Naive thymus-derived CD4-positive, alpha-beta T cell (primary cell): ENCODE results near the gene RARG. TPM values are rescaled to one million over a fixed set of nuclear protein-coding genes. Genes with fewer than 3 reads are reported as not detected.
A peak's percentile ranks its signal among the peaks of the same experiment; 100 is the strongest.

Experiments used
- ATAC-seq: fragments of 150-1000 bp; cut with Tn5 transposase; 2 replicates; pipeline ENCODE4 v1.10.0; 2021; ENCODE audit warnings: mild to moderate bottlenecking, moderate library complexity
- CTCF ChIA-PET: fragments of 350-600 bp; sonication (Branson Sonifier 250); formaldehyde crosslinking; loops from one replicate; lab custom pipeline; 2021; ENCODE audit warnings: antibody characterized with exemption; lab: Charles Lee
- POLR2A ChIA-PET: fragments of 350-600 bp; sonication (Branson Sonifier 250); formaldehyde crosslinking; loops from one replicate; lab custom pipeline; 2021; ENCODE audit warnings: antibody characterized with exemption, inconsistent platforms; lab: Charles Lee
- DNase-seq, 9 donors: peaks; one replicate each; pipeline versions ENCODE4 v3.0.0 to v3.0.0-alpha.2; 2020 to 2022; ENCODE audit warnings: mixed read lengths in 1 of 9
- H3K27ac ChIP-seq: one replicate; pipeline ENCODE4 v1.7.0; 2013; ENCODE audit warnings: mild to moderate bottlenecking, low read depth, low read length, moderate library complexity
- H3K27me3 ChIP-seq, 2 donors: one replicate each; pipeline ENCODE4 v1.7.0; 2013; ENCODE audit warnings: low read length in 2 of 2, mild to moderate bottlenecking in 2 of 2, moderate library complexity in 2 of 2; ENCODE audit not compliant: control insufficient read depth in 2 of 2, insufficient read depth in 2 of 2
- H3K36me3 ChIP-seq, 3 experiments: 1 replicate in 2 of 3; 2 replicates in 1 of 3; pipeline ENCODE4 v1.7.0; 2013; ENCODE audit warnings: low read length in 3 of 3, mild to moderate bottlenecking in 3 of 3, moderate library complexity in 1 of 3; ENCODE audit not compliant: insufficient read depth in 3 of 3, control insufficient read depth in 2 of 3
- H3K4me1 ChIP-seq, 2 donors: one replicate each; pipeline ENCODE4 v1.7.0; 2013; ENCODE audit warnings: low read length in 2 of 2, mild to moderate bottlenecking in 2 of 2, moderate library complexity in 1 of 2; ENCODE audit not compliant: control insufficient read depth in 2 of 2, insufficient read depth in 2 of 2
- H3K4me3 ChIP-seq: 2 replicates; pipeline ENCODE4 v1.7.0; 2013; ENCODE audit warnings: mild to moderate bottlenecking, low read length
- H3K9me3 ChIP-seq, 3 experiments: 1 replicate in 2 of 3; 2 replicates in 1 of 3; pipeline ENCODE4 v1.7.0; 2013; ENCODE audit warnings: low read length in 3 of 3; ENCODE audit not compliant: control insufficient read depth in 2 of 3
- H3K27ac Mint-ChIP-seq, 9 donors: one replicate each; pipeline ENCODE4 v1.8.0; 2020 to 2022; ENCODE audit warnings: mixed read lengths in 9 of 9, mild to moderate bottlenecking in 8 of 9, moderate library complexity in 5 of 9, inconsistent platforms in 2 of 9
- H3K27me3 Mint-ChIP-seq, 5 donors: one replicate each; pipeline ENCODE4 v1.8.0; 2021 to 2022; ENCODE audit warnings: mixed read lengths in 5 of 5, mild to moderate bottlenecking in 1 of 5
- H3K36me3 Mint-ChIP-seq, 5 donors: one replicate each; pipeline ENCODE4 v1.8.0; 2020 to 2022; ENCODE audit warnings: mixed read lengths in 5 of 5, mild to moderate bottlenecking in 3 of 5, inconsistent platforms in 1 of 5
- H3K4me1 Mint-ChIP-seq, 7 donors: one replicate each; pipeline ENCODE4 v1.8.0; 2020 to 2022; ENCODE audit warnings: mixed read lengths in 7 of 7, mild to moderate bottlenecking in 3 of 7, inconsistent platforms in 1 of 7
- H3K4me3 Mint-ChIP-seq, 10 donors: one replicate each; pipeline ENCODE4 v1.8.0; 2020 to 2022; ENCODE audit warnings: mild to moderate bottlenecking in 10 of 10, mixed read lengths in 10 of 10, moderate library complexity in 6 of 10, inconsistent platforms in 2 of 10
- H3K9me3 Mint-ChIP-seq, 11 donors: one replicate each; pipeline ENCODE4 v1.8.0; 2020 to 2022; ENCODE audit warnings: mixed read lengths in 11 of 11, mild to moderate bottlenecking in 4 of 11, inconsistent platforms in 1 of 11, moderate library complexity in 1 of 11
- intact Hi-C, 2 donors: fragments of 100-400 bp; cut with micrococcal nuclease; formaldehyde crosslinking; loops; one replicate each; pipeline ENCODE4 v1.15.1; 2023
- polyA plus RNA-seq, 2 donors: library from polyadenylated mRNA; unstranded; fragments of 300-500 nt; fragmentation: Illumina TruSeq; gene quantifications; one replicate each; pipeline ENCODE4 v1.2.3, GENCODE V29; 2021
- total RNA-seq, 6 experiments: library from RNA in 5 of 6; stranded (reverse) in 5 of 6; gene quantifications; 1 replicate in 5 of 6; 2 replicates in 1 of 6; pipeline ENCODE4 v1.2.3 and lab custom pipeline; 2021 to 2026

RARG gene
- total and polyA plus RNA-seq, 7 experiments from 2014 or later, result 6.4 to 73.1 (median 22.5) TPM

GRCh38 chr12:53214687-53215455 lies 17.1 kb downstream of the RARG start:
- peaks cover 0 to 62% (median 0%) of the 10 kb centered on the region in 3 experiments for H3K36me3 ChIP-seq
- DNase-seq (no peak), ATAC-seq (no peak)
- Mint-ChIP-seq H3K27me3 (no peaks in the 10 kb centered on the region), H3K36me3 (peaks cover 5 to 56% (median 12%) of the 10 kb centered on the region in 5 donors), H3K4me3 (no peak overlapping the region), H3K4me1 (peaks cover 41 to 83% (median 71%) of the 10 kb centered on the region in 7 donors), H3K9me3 (peaks cover 0 to 3% (median 0%) of the 10 kb centered on the region in 11 donors), H3K27ac (peak overlapping the region in 7 of 9 donors; percentile 16 to 94 (median 86))
- peaks cover 29 to 34% of the 10 kb centered on the region in 2 donors for H3K4me1 ChIP-seq
- H3K4me3 ChIP-seq, result no peak overlapping the region
- H3K27ac ChIP-seq, result peak overlapping the region; percentile 78
- ChIA-PET CTCF (interaction anchor here (0.6 to 14.6 kb wide), 21 partner anchors 8 to 357 kb away, joined by 3 to 159 read pairs (median 9); partner anchors contain the start of genes AAAS, CSAD, ESPL1 and ZNF740), POLR2A (interaction anchor here (0.8 to 8.6 kb wide), 17 partner anchors 8 to 107 kb away, joined by 3 to 103 read pairs (median 5); partner anchors contain the start of genes AAAS, CSAD, ESPL1 and ITGB7)
- intact Hi-C loops, result no loop called here
- H3K27me3 ChIP-seq, result no peaks in the 10 kb centered on the region
- H3K9me3 ChIP-seq, result no peaks in the 10 kb centered on the region

GRCh38 chr12:53214221-53214620 lies 17.8 kb downstream of the RARG start:
- peaks cover 45 to 88% (median 72%) of the 10 kb centered on the region in 7 donors for H3K4me1 Mint-ChIP-seq
- H3K9me3 ChIP-seq, result no peaks in the 10 kb centered on the region
- H3K4me3 ChIP-seq, result no peak overlapping the region
- POLR2A ChIA-PET, result interaction anchor here (0.8 to 8.6 kb wide), 17 partner anchors 9 to 107 kb away, joined by 3 to 63 read pairs (median 5); partner anchors contain the start of genes AAAS, CSAD, ESPL1 and MYG1
- peak overlapping the region; percentile 17 for H3K27ac ChIP-seq
- no peak for ATAC-seq
- no peaks in the 10 kb centered on the region for H3K27me3 ChIP-seq
- H3K4me3 Mint-ChIP-seq, result no peak overlapping the region
- intact Hi-C loops, result no loop called here
- H3K4me1 ChIP-seq, result peaks cover 30 to 37% of the 10 kb centered on the region in 2 donors
- H3K27me3 Mint-ChIP-seq, result no peaks in the 10 kb centered on the region
- CTCF ChIA-PET, result interaction anchor here (0.6 to 14.6 kb wide), 23 partner anchors 9 to 150 kb away, joined by 3 to 159 read pairs (median 7); partner anchors contain the start of genes AAAS, CSAD, ESPL1 and PFDN5
- DNase-seq, result no peak
- H3K36me3 ChIP-seq, result peaks cover 0 to 56% (median 0%) of the 10 kb centered on the region in 3 experiments
- H3K36me3 Mint-ChIP-seq, result peaks cover under 1 to 56% (median 12%) of the 10 kb centered on the region in 5 donors
- H3K27ac Mint-ChIP-seq, result peak overlapping the region in 5 of 9 donors; percentile 53 to 92 (median 59)
- H3K9me3 Mint-ChIP-seq, result peaks cover 0 to 2% (median 0%) of the 10 kb centered on the region in 11 donors

- Histone ChIP-seq H3K9me3 (no peaks in the 10 kb centered on the region), H3K4me3 (no peak overlapping the region), H3K4me1 (peaks cover 35 to 44% of the 10 kb centered on the region in 2 donors), H3K27me3 (no peaks in the 10 kb centered on the region), H3K36me3 (peaks cover 0 to 55% (median 0%) of the 10 kb centered on the region in 3 experiments), H3K27ac (peak overlapping the region; percentile 27)
- CTCF ChIA-PET, result interaction anchor here (0.9 to 14.6 kb wide), 16 partner anchors 10 to 131 kb away, joined by 3 to 159 read pairs (median 9); partner anchors contain the start of genes AAAS, ESPL1 and PFDN5
- peak; percentile 84 for ATAC-seq
- intact Hi-C loops, result loop anchor here (1.0 kb wide), 6 partner anchors 38 to 132 kb away; partner anchors contain the start of genes ESPL1 (in 2 of the 2) and AAAS (in 1 of the 2)
- DNase-seq, result peak; percentile 71 to 85 (median 80)
- H3K4me3 Mint-ChIP-seq, result peak overlapping the region in 2 of 10 donors; percentile 5 to 21
- H3K36me3 Mint-ChIP-seq, result peaks cover 0 to 55% (median 12%) of the 10 kb centered on the region in 5 donors
- H3K27ac Mint-ChIP-seq, result peak overlapping the region in 8 of 9 donors; percentile 24 to 92 (median 74)
- H3K4me1 Mint-ChIP-seq, result peaks cover 54 to 93% (median 74%) of the 10 kb centered on the region in 7 donors
- H3K9me3 Mint-ChIP-seq, result peaks cover 0 to 2% (median 0%) of the 10 kb centered on the region in 11 donors
- POLR2A ChIA-PET, result interaction anchor here (0.6 to 8.6 kb wide), 14 partner anchors 13 to 108 kb away, joined by 3 to 63 read pairs (median 5); partner anchors contain the start of genes AAAS, CSAD, ESPL1 and MYG1
- no peaks in the 10 kb centered on the region for H3K27me3 Mint-ChIP-seq
Observed at GRCh38 chr12:53213348-53213747, 18.7 kb downstream of the RARG start.

- H3K36me3 ChIP-seq, result peaks cover 0 to 55% (median 0%) of the 10 kb centered on the region in 3 experiments
- peaks cover 55 to 93% (median 74%) of the 10 kb centered on the region in 7 donors for H3K4me1 Mint-ChIP-seq
- H3K36me3 Mint-ChIP-seq, result peaks cover 0 to 54% (median 12%) of the 10 kb centered on the region in 5 donors
- peak overlapping the region in 4 of 9 donors; percentile 24 to 92 (median 78) for H3K27ac Mint-ChIP-seq
- H3K4me3 Mint-ChIP-seq, result no peak overlapping the region
- no peak for DNase-seq
- ChIA-PET CTCF (interaction anchor here (1.5 to 14.6 kb wide), 14 partner anchors 7 to 110 kb away, joined by 4 to 159 read pairs (median 11); partner anchors contain the start of genes AAAS and ESPL1), POLR2A (interaction anchor here (1.4 to 2.0 kb wide), 2 partner anchors 43 to 54 kb away, joined by 3 to 22 read pairs; partner anchors contain the start of gene ESPL1)
- intact Hi-C loops, result loop anchor here (1.0 kb wide), 6 partner anchors 38 to 132 kb away; partner anchors contain the start of genes ESPL1 (in 2 of the 2) and AAAS (in 1 of the 2)
- no peaks in the 10 kb centered on the region for H3K9me3 ChIP-seq
- H3K9me3 Mint-ChIP-seq, result peaks cover 0 to 2% (median 0%) of the 10 kb centered on the region in 11 donors
- H3K4me3 ChIP-seq, result no peak overlapping the region
- no peaks in the 10 kb centered on the region for H3K27me3 ChIP-seq
- H3K4me1 ChIP-seq, result peaks cover 35 to 44% of the 10 kb centered on the region in 2 donors
- ATAC-seq, result no peak
- H3K27me3 Mint-ChIP-seq, result no peaks in the 10 kb centered on the region
- peak overlapping the region; percentile 27 for H3K27ac ChIP-seq
Observed at GRCh38 chr12:53212931-53213330, 19.1 kb downstream of the RARG start.

GRCh38 chr12:53211476-53212381 lies 20.3 kb downstream of the RARG start:
- H3K36me3 Mint-ChIP-seq, result peaks cover 0 to 54% (median 12%) of the 10 kb centered on the region in 5 donors

More at GRCh38 chr12:53211476-53212381, 20.3 kb downstream of the RARG start:
- peak overlapping the region in 2 of 10 donors; percentile 6 to 70 for H3K4me3 Mint-ChIP-seq
- CTCF ChIA-PET, result interaction anchor here (0.6 to 14.6 kb wide), 14 partner anchors 9 to 111 kb away, joined by 3 to 159 read pairs (median 10); partner anchors contain the start of genes AAAS, CSAD, ESPL1 and MYG1
- Histone ChIP-seq H3K4me1 (peaks cover 32 to 39% of the 10 kb centered on the region in 2 donors), H3K27ac (no peak overlapping the region), H3K27me3 (no peaks in the 10 kb centered on the region), H3K9me3 (no peaks in the 10 kb centered on the region), H3K36me3 (peaks cover 0 to 55% (median 0%) of the 10 kb centered on the region in 3 experiments), H3K4me3 (no peak overlapping the region)
- H3K27me3 Mint-ChIP-seq, result no peaks in the 10 kb centered on the region
- DNase-seq (no peak), ATAC-seq (no peak)
- peaks cover 0 to 2% (median 0%) of the 10 kb centered on the region in 11 donors for H3K9me3 Mint-ChIP-seq
- peak overlapping the region in 6 of 9 donors; percentile 15 to 88 (median 50) for H3K27ac Mint-ChIP-seq
- intact Hi-C loops, result no loop called here
- POLR2A ChIA-PET, result interaction anchor here (0.9 to 6.5 kb wide), 5 partner anchors 8 to 40 kb away, joined by 4 to 84 read pairs (median 5); partner anchors contain the start of genes CSAD and ZNF740
- H3K4me1 Mint-ChIP-seq, result peaks cover 56 to 90% (median 72%) of the 10 kb centered on the region in 7 donors
